NT2/D1 (cell line): Measurements from ENCODE around the gene MAP2.

Experiments
- DNase-seq: peaks from one replicate; pipeline ENCODE4 v3.0.0-alpha.2; 2011; ENCODE audit warnings: low read depth, low spot score
- H3K27me3 ChIP-seq: 2 replicates; pipeline ENCODE4 v1.6.0; 2011; ENCODE audit warnings: mild to moderate bottlenecking; ENCODE audit not compliant: insufficient read length, insufficient read depth
- H3K36me3 ChIP-seq: 2 replicates; pipeline ENCODE4 v1.6.1; 2011; ENCODE audit warnings: mild to moderate bottlenecking, low read length, mixed read lengths; ENCODE audit not compliant: insufficient read depth, insufficient read length
- H3K4me1 ChIP-seq: 2 replicates; pipeline ENCODE4 v1.5.1; 2011; ENCODE audit not compliant: insufficient read depth, insufficient read length
- H3K4me3 ChIP-seq: 2 replicates; pipeline ENCODE4 v1.5.1; 2011; ENCODE audit warnings: low read depth; ENCODE audit not compliant: insufficient read length
- H3K9ac ChIP-seq: 2 replicates; pipeline ENCODE4 v1.6.0; 2011; ENCODE audit warnings: low read depth; ENCODE audit not compliant: insufficient read length
- H3K9me3 ChIP-seq: 2 replicates; pipeline ENCODE4 v1.5.1; 2011; ENCODE audit warnings: mild to moderate bottlenecking, low read length; ENCODE audit not compliant: insufficient read depth
- SUZ12 ChIP-seq: IDR thresholded peaks from 2 replicates; pipeline ENCODE4 v1.6.1; 2011; ENCODE audit not compliant: insufficient read length, insufficient read depth; ENCODE audit errors: extremely low read depth
- YY1 ChIP-seq: IDR thresholded peaks from 2 replicates; pipeline ENCODE4 v1.6.1; 2011; ENCODE audit not compliant: insufficient read length, insufficient read depth
- ZNF274 ChIP-seq: IDR thresholded peaks from 2 replicates; pipeline ENCODE4 v1.6.1; 2011; ENCODE audit warnings: mild to moderate bottlenecking, low read depth, low read length

MAP2 gene

DNA sequence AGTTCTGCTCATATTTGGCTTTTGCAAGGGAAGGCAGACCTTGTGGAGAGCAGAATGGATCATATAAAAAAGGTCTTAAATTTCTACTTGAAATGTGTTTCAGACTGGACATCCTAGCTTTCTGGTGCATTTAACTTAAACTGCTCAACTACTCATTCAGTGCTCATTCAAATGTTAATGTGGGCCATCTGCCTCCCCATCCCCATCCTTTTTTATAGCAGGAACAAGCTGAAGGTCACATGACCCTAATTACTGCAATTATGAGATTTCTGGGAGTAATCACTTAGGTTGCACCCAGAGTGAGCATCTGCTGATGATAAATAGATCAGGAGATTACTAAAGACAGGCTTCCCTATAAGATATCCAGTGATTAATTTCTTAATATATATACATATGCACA, 96.1 kb downstream of the MAP2 start:
- H3K9me3 ChIP-seq, result peaks cover 31% of the 10 kb centered on the region
- DNase-seq, result no peak
- TF ChIP-seq YY1 (no peak), ZNF274 (no peak), SUZ12 (no peak)
- no peak overlapping the region for H3K4me3 ChIP-seq
- no peaks in the 10 kb centered on the region for H3K36me3 ChIP-seq
- H3K9ac ChIP-seq, result no peak overlapping the region
- H3K4me1 ChIP-seq, result no peaks in the 10 kb centered on the region
- H3K27me3 ChIP-seq, result no peaks in the 10 kb centered on the region

DNA sequence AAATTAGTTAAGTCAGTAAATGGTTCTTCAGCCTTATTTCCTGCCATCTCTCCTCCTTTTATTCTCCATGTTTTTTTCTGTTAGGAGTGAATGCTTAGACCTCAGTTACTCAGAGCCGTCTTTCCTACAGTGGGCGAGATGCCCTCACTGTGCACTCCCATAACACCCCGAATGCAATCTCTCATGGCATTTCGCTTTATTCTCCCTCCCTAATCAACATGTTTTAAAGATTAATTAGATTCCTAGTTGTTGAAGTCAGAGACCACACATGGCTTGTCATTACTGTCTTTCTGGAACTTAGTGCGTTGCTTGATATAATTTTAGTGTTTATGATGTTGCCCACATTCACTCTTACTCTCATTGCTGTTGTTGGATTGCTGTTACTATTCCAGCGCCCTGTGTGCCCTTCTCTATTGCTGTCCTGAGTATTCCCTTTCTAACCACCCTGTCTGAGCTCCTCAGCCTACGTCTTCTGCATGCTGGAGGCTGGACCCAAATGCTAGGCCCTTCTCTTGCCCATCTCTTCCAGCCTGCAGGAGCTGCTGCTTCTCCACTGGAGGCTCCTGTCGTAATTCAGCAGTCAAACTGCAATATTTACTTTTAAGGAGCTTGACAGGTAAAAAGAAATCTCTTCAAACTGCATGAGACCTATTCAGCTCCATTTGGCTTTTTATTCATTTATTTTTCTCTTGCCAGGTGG, 99.3 kb downstream of the MAP2 start:
- no peak overlapping the region for H3K4me3 ChIP-seq
- no peaks in the 10 kb centered on the region for H3K4me1 ChIP-seq
- H3K36me3 ChIP-seq, result no peaks in the 10 kb centered on the region
- H3K9me3 ChIP-seq, result peaks cover 23% of the 10 kb centered on the region
- H3K9ac ChIP-seq, result no peak overlapping the region
- no peaks in the 10 kb centered on the region for H3K27me3 ChIP-seq
- no peak for TF ChIP-seq ZNF274
- no peak for TF ChIP-seq YY1
- TF ChIP-seq SUZ12, result no peak
- no peak for DNase-seq

DNA sequence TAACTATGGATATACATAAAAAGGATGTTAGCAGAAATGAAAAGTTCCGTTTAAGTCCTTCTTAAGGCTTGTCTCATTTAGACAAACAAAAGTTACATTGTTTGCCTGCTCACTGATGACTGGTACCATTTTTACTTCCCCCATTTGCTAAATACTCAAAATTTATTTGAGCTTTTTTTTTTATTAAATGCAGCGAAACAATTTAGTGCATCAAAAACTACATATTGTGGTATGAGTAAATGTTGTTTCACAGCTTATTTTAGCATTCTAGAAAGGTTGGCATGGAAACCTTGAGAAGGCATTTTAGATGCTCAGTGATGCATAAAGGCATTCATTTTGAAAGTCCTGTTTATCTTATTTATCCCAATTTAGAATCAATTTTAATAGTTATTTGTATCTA, 100.0 kb downstream of the MAP2 start:
- no peak for DNase-seq
- Histone ChIP-seq H3K9ac (no peak overlapping the region), H3K9me3 (peaks cover 17% of the 10 kb centered on the region), H3K4me1 (no peaks in the 10 kb centered on the region), H3K27me3 (no peaks in the 10 kb centered on the region), H3K36me3 (no peaks in the 10 kb centered on the region), H3K4me3 (no peak overlapping the region)
- TF ChIP-seq SUZ12 (no peak), ZNF274 (no peak), YY1 (no peak)

- Histone ChIP-seq H3K36me3 (no peaks in the 10 kb centered on the region), H3K27me3 (no peaks in the 10 kb centered on the region), H3K9me3 (peaks cover 2% of the 10 kb centered on the region), H3K4me1 (no peaks in the 10 kb centered on the region), H3K4me3 (no peak overlapping the region), H3K9ac (no peak overlapping the region)
- no peak for TF ChIP-seq SUZ12
- TF ChIP-seq ZNF274, result no peak
- TF ChIP-seq YY1, result no peak
- DNase-seq, result peak; percentile 15
These were observed 101.5 kb downstream of the MAP2 start for GRCh38 chr2:209525331-209525730.

DNA sequence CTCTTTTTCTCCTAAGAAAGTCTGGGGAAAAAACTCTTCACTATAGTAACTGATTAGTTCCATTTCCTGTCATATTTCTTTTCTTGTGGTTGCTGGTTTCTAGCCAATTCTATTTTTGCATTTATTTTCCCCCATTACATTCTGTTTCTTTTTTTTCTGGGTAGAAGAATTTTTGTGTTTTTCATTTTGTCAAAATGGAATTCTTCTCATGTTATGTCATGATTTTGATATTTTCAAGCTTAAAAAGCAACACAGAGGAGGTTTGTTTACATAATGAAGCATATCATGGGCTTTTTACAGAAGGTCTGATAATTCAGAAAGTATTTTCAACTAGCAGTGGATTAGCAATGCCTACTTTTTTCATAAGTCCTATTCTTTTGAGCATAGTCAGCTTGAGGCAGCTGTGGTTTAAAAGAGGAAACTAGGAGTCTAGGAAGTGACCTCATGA, 102.0 kb downstream of the MAP2 start:
- TF ChIP-seq YY1 (no peak), ZNF274 (no peak), SUZ12 (no peak)
- Histone ChIP-seq H3K9ac (no peak overlapping the region), H3K9me3 (no peaks in the 10 kb centered on the region; the same call in 1 of the 2 replicates), H3K4me3 (no peak overlapping the region), H3K4me1 (no peaks in the 10 kb centered on the region), H3K36me3 (no peaks in the 10 kb centered on the region), H3K27me3 (no peaks in the 10 kb centered on the region)
- no peak for DNase-seq

GRCh38 chr2:209526561-209526960, 102.7 kb downstream of the MAP2 start:
- Histone ChIP-seq H3K27me3 (no peaks in the 10 kb centered on the region), H3K36me3 (no peaks in the 10 kb centered on the region), H3K4me3 (no peak overlapping the region), H3K9ac (no peak overlapping the region), H3K4me1 (no peaks in the 10 kb centered on the region), H3K9me3 (no peaks in the 10 kb centered on the region; the same call in 1 of the 2 replicates)
- TF ChIP-seq SUZ12 (no peak), ZNF274 (no peak), YY1 (no peak)
- no peak for DNase-seq

DNA sequence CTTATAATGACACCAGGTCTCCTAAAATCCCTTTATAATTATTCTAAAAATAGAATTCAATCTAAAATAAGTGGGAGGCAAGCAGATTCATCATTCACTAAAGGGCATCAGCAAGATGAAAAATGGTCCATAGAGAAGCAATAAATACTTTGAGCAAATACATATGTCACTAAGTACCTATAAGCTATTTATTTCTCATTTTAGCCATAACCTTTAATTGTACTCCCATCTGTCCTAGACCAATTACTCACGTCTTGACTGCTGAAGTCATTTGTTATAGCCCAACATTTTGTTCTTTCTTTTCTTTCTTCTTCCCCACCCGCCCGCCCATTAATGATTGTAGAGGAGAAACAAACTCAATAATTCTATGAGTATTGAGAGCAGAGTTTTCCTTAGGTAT, 105.7 kb downstream of the MAP2 start:
- H3K4me1 ChIP-seq, result no peaks in the 10 kb centered on the region
- DNase-seq, result no peak
- no peaks in the 10 kb centered on the region for H3K9me3 ChIP-seq
- no peak for TF ChIP-seq YY1
- no peak for TF ChIP-seq ZNF274
- TF ChIP-seq SUZ12, result no peak
- no peak overlapping the region for H3K4me3 ChIP-seq
- H3K9ac ChIP-seq, result no peak overlapping the region
- H3K36me3 ChIP-seq, result no peaks in the 10 kb centered on the region
- H3K27me3 ChIP-seq, result no peaks in the 10 kb centered on the region
